HFFc6 (cell line): Measurements from ENCODE around the gene RPL18. TPM values are rescaled to one million over a fixed set of nuclear protein-coding genes. Genes with fewer than 3 reads are reported as not detected.

ENCODE experiments used
- DNase-seq: peaks from one replicate; pipeline ENCODE4 v3.0.0-alpha.2; 2018
- H3K27ac Mint-ChIP-seq: 2 replicates; pipeline ENCODE4 v1.8.0; 2020; ENCODE audit warnings: mild to moderate bottlenecking, mixed read lengths
- H3K27me3 Mint-ChIP-seq: 2 replicates; pipeline ENCODE4 v1.8.0; 2021; ENCODE audit warnings: mild to moderate bottlenecking, moderate library complexity, mixed read lengths; ENCODE audit not compliant: insufficient read depth
- H3K36me3 Mint-ChIP-seq: 2 replicates; pipeline ENCODE4 v1.8.0; 2021; ENCODE audit warnings: low read depth, mixed read lengths
- H3K4me1 Mint-ChIP-seq: 2 replicates; pipeline ENCODE4 v1.8.0; 2020; ENCODE audit warnings: low read depth, mixed read lengths
- H3K4me3 Mint-ChIP-seq: 2 replicates; pipeline ENCODE4 v1.8.0; 2020; ENCODE audit warnings: mild to moderate bottlenecking, moderate library complexity, mixed read lengths
- H3K9me3 Mint-ChIP-seq: 2 replicates; pipeline ENCODE4 v1.8.0; 2020; ENCODE audit warnings: mild to moderate bottlenecking, mixed read lengths
- CTCF ChIP-seq: fragments of 200-600 bp; sonication (generic); IDR thresholded peaks from 2 replicates; pipeline ENCODE4 v1.5.0; 2021; ENCODE audit warnings: antibody characterized with exemption, mild to moderate bottlenecking
- total RNA-seq, 6 experiments: library from RNA; stranded (reverse); fragmentation: NEBNext Ultra II Directional; extraction: Animal tissue kit (Norgen Biotek cat#: 25700); gene quantifications; 2 replicates in 1 of 6; 3 replicates in 5 of 6; pipeline ENCODE4 v1.2.3, GENCODE V29; 2021

RPL18 gene
- total RNA-seq, 6 experiments from 2014 or later: 1,359 to 1,448 (median 1,407) TPM

DNA sequence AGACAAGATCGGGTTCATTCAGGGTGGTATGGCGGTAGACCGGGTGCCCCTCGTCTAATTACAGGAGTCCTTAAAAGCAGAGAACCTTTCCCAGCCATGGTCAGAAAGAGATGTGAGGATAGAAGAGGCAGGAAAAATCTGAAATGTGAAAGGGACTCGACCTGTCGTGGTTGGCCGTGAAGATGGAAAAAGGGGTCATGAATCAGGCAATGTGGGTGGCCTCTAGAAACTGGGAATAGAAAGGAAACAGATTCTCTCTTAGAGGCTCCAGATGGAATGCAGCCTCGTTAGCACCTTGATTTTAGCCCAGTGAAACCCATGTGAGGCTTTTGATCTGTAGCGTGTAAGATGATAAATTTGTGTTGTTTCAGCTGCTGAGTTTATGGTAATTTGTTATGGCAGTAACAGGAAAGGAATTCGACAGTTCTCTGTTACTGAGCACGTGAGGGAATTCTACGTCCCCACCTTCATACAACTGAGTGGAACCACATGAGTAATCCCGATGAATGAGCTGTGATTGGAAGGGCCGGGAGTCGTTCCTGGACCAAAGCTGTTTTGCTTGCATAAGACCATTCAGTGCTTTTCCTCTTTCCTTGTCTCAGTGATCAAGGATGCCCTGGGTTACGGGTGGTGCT is 38.0 kb upstream of the RPL18 start:
- DNase-seq: peak; percentile 87
- Mint-ChIP-seq H3K4me1 (peaks cover 20% of the 10 kb centered on the region), H3K9me3 (no peaks in the 10 kb centered on the region), H3K4me3 (peak overlapping the region; percentile 22), H3K36me3 (no peaks in the 10 kb centered on the region), H3K27ac (peak overlapping the region; percentile 57), H3K27me3 (no peaks in the 10 kb centered on the region; the same call in 1 of the 2 replicates)
- no peak for TF ChIP-seq CTCF

DNA sequence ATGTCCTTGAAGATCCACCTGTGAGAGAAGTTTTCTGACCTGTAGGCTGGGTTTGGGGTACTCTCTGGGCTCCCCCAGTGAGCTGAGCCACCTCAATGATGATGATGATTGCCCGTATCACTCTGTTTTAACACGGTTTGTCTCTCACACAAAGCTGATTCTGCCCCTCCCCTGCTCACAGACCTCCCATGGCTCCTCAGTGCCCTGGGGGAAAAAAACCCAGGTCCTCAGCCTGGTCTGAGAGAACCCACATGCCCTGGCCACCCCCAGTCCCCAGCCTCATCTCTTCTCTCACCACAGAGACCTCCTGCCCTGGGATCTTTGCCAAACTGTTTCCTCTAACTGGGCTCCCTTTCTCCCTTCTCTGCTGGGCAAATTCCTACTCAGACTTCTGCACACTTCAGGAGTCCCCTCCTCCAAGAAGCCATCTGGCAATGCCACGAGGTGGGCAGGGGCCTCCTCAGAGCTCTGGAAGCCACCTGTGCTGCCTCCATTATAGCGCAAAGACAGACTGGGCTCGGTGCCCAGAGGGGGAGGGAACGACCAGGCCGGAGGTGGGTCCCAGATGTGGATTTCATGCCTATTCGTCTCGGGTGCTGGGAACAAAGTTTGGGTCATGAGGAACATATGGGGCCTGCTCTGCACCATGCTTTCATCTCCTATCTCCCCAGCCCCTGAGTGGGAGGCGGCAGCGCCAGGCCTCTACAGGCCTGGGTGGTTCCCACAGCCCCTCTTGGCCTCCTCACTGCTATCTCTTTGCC is 35.5 kb upstream of the RPL18 start:
- Mint-ChIP-seq H3K27me3 (peaks cover 2% of the 10 kb centered on the region), H3K4me1 (peaks cover 18% of the 10 kb centered on the region), H3K36me3 (no peaks in the 10 kb centered on the region), H3K27ac (no peak overlapping the region), H3K9me3 (no peaks in the 10 kb centered on the region), H3K4me3 (no peak overlapping the region)
- no peak for DNase-seq
- TF ChIP-seq CTCF: no peak

GRCh38 chr19:48651683-48652048 is 32.7 kb upstream of the RPL18 start:
- Mint-ChIP-seq H3K27ac (no peak overlapping the region), H3K36me3 (no peaks in the 10 kb centered on the region), H3K27me3 (peaks cover 7% of the 10 kb centered on the region), H3K4me1 (peaks cover 16% of the 10 kb centered on the region), H3K4me3 (no peak overlapping the region), H3K9me3 (no peaks in the 10 kb centered on the region)
- no peak for TF ChIP-seq CTCF
- DNase-seq: no peak

GRCh38 chr19:48650974-48651682 is 32.1 kb upstream of the RPL18 start:
- H3K36me3 Mint-ChIP-seq: no peaks in the 10 kb centered on the region
- TF ChIP-seq CTCF: no peak
- H3K27me3 Mint-ChIP-seq: peaks cover 7% of the 10 kb centered on the region
- no peaks in the 10 kb centered on the region for H3K9me3 Mint-ChIP-seq
- H3K4me1 Mint-ChIP-seq: peaks cover 13% of the 10 kb centered on the region
- no peak overlapping the region for H3K4me3 Mint-ChIP-seq
- no peak for DNase-seq
- H3K27ac Mint-ChIP-seq: no peak overlapping the region

DNA sequence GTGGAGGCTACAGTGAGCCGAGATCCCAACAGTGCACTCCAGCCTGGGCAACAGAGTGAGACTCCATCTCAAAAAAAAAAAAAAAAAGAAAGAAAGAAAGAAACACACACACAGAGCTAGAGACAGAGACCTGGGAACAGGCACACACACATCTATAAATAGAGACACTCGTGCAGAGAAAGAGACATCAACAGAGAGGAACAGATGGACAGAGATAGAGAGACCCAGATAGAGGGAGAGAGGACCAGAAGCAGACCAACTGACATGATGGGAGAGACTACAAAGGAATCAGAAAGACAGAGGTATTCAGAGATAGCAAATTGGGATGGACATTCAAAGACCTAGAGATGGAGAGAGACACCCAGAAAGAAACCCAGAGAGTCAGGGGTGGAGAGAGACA is 29.2 kb upstream of the RPL18 start:
- no peak overlapping the region for H3K27ac Mint-ChIP-seq
- no peak for TF ChIP-seq CTCF
- no peaks in the 10 kb centered on the region for H3K36me3 Mint-ChIP-seq
- no peak overlapping the region for H3K4me3 Mint-ChIP-seq
- H3K4me1 Mint-ChIP-seq: peaks cover 21% of the 10 kb centered on the region
- no peaks in the 10 kb centered on the region for H3K9me3 Mint-ChIP-seq
- DNase-seq: no peak
- H3K27me3 Mint-ChIP-seq: peaks cover 12% of the 10 kb centered on the region
